HEK293T (cell line): ENCODE data around the gene MSH3.
"Not testable (repeated sequence)": the region's sequence is repeated elsewhere in the genome, so short reads cannot be mapped to it uniquely, and the experiment has no call there.

Experiments
- CTCF ChIA-PET: fragments of 350-600 bp; formaldehyde crosslinking; extraction: SDS; loops from one replicate; lab custom pipeline; 2021; ENCODE audit warnings: antibody characterized with exemption, inconsistent platforms; lab: Yijun Ruan, JAX
- POLR2A ChIA-PET: fragments of 350-600 bp; formaldehyde crosslinking; extraction: SDS; loops from one replicate; lab custom pipeline; 2020; ENCODE audit warnings: antibody characterized with exemption, inconsistent platforms; lab: Yijun Ruan, JAX
- DNase-seq: peaks from one replicate; pipeline ENCODE4 v3.0.0; 2012; ENCODE audit warnings: mixed read lengths; ENCODE audit errors: extremely low spot score
- ARNT ChIP-seq: fragments of 450-650 bp; IDR thresholded peaks from 2 replicates; pipeline ENCODE4 v1.6.1; 2017; ENCODE audit warnings: mild to moderate bottlenecking
- BHLHE40 ChIP-seq: fragments of 450-650 bp; IDR thresholded peaks from 2 replicates; pipeline ENCODE4 v1.6.1; 2016; ENCODE audit warnings: mild to moderate bottlenecking, moderate library complexity, borderline replicate concordance
- CTBP1 ChIP-seq: fragments of 450-650 bp; IDR thresholded peaks from 2 replicates; pipeline ENCODE4 v1.6.1; 2016; ENCODE audit warnings: borderline replicate concordance
- ELF4 ChIP-seq: fragments of 450-650 bp; IDR thresholded peaks from 2 replicates; pipeline ENCODE4 v1.6.1; 2017; ENCODE audit warnings: antibody characterized with exemption
- FOXA1 ChIP-seq: fragments of 450-650 bp; IDR thresholded peaks from 2 replicates; pipeline ENCODE4 v1.6.1; 2016; ENCODE audit warnings: mild to moderate bottlenecking
- FOXK2 ChIP-seq: fragments of 450-650 bp; IDR thresholded peaks from 2 replicates; pipeline ENCODE4 v1.6.1; 2016; ENCODE audit warnings: mild to moderate bottlenecking
- FOXM1 ChIP-seq: fragments of 450-650 bp; IDR thresholded peaks from 2 replicates; pipeline ENCODE4 v1.6.1; 2017; ENCODE audit warnings: mild to moderate bottlenecking, borderline replicate concordance
- HDGF ChIP-seq: fragments of 450-650 bp; IDR thresholded peaks from 2 replicates; pipeline ENCODE4 v1.6.1; 2017; ENCODE audit warnings: antibody characterized with exemption, borderline replicate concordance
- L3MBTL2 ChIP-seq: fragments of 450-650 bp; conservative IDR thresholded peaks from 2 replicates; pipeline ENCODE4 v1.6.1; 2016; ENCODE audit warnings: mild to moderate bottlenecking
- LEF1 ChIP-seq: fragments of 450-650 bp; IDR thresholded peaks from 2 replicates; pipeline ENCODE4 v1.6.1; 2017; ENCODE audit warnings: mild to moderate bottlenecking, borderline replicate concordance
- NFRKB ChIP-seq: fragments of 450-650 bp; IDR thresholded peaks from 2 replicates; pipeline ENCODE4 v1.6.1; 2016; ENCODE audit warnings: mild to moderate bottlenecking, moderate library complexity
- SP1 ChIP-seq: fragments of 450-650 bp; IDR thresholded peaks from 2 replicates; pipeline ENCODE4 v1.6.1; 2017
- SUZ12 ChIP-seq: fragments of 450-650 bp; IDR thresholded peaks from 2 replicates; pipeline ENCODE4 v1.6.1; 2016; ENCODE audit warnings: mild to moderate bottlenecking
- TARDBP ChIP-seq: fragments of 450-650 bp; IDR thresholded peaks from 2 replicates; pipeline ENCODE4 v1.6.1; 2016
- ZNF384 ChIP-seq: fragments of 450-650 bp; IDR thresholded peaks from 2 replicates; pipeline ENCODE4 v1.6.1; 2016
- TF ChIP-seq, protein P1 (sequence below): fragments of 450-650 bp; IDR thresholded peaks from 2 replicates; pipeline ENCODE4 v1.6.1; 2016

The MSH3 gene

DNA sequence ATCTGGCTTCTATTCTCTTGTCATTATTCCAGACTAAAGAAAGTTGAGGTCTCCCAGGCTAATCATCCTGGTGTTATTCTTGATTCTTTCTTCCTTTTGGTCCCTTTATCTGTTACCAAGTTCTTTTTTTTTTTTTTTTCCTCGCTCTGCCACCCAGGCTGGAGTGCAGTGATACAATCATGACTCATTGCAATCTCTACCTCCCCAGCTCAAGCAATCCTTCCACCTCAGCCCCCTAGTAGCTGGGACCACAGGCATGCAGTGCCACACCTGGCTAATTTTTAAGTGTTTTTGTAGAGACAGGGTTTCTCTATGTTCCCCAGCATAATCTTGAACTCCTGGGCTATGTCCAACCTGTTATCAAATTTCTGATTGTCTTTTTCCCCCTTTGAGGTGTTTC, 126.9 kb downstream of the MSH3 start:
- POLR2A ChIA-PET, result no interaction called here
- CTCF ChIA-PET, result no interaction called here
- no peak for DNase-seq
- TF ChIP-seq FOXK2, result no peak
- TF ChIP-seq SUZ12, result no peak
- no peak for TF ChIP-seq CTBP1
- no peak for TF ChIP-seq FOXA1
- TF ChIP-seq L3MBTL2, result no peak
- no peak for TF ChIP-seq ARNT
- no peak for TF ChIP-seq ELF4
- no peak for TF ChIP-seq ZNF384
- TF ChIP-seq BHLHE40, result no peak
- TF ChIP-seq NFRKB, result no peak
- TF ChIP-seq SP1, result no peak
- TF ChIP-seq FOXM1, result no peak
- TF ChIP-seq TARDBP, result no peak
- TF ChIP-seq LEF1, result no peak

DNA sequence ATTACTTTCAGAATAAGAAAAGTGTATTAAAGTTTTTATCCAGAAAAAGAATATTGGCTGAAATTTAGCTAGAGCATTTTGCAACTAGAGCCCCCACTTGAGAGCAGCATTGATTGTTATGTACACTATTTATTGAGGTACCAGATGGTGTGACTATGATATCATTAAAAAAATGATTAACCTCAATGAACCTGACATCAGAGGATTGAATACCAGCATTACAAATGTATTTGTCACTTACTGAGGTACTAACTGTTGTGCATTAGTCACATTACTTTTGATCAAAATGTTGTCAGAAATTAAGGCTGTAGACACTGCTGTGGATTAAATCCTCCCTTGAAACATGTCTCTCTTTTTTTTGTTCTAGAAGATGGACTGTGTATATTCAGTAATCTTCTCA, 128.2 kb downstream of the MSH3 start:
- ChIA-PET CTCF (no interaction called here), POLR2A (no interaction called here)

DNA sequence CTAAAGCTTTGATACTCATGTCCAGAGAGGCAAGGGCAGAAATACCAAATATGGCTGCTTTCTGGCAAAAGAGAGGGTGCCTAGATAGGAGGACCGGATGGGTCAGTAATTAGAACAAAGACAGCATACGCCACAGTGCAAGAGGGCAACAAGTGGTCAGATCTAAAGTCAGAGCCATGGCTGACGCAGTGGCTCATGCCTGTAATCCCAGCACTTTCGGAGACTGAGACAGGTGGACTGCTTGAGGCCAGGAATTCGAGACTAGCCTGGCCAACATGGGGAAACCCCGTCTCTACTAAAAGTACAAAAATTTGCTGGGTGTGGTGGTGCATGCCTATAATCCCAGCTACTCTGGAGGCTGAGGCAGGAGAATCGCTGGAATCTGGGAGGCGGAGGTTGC, 129.3 kb downstream of the MSH3 start:
- DNase-seq, CTCF ChIA-PET, POLR2A ChIA-PET: not testable (repeated sequence)

More for the DNA sequence above, 128.2 kb downstream of the MSH3 start:
- DNase-seq, result no peak
- no peak for TF ChIP-seq TARDBP
- no peak for TF ChIP-seq FOXK2
- TF ChIP-seq SUZ12, result no peak
- TF ChIP-seq NFRKB, result no peak
- no peak for TF ChIP-seq LEF1
- TF ChIP-seq FOXM1, result no peak
- TF ChIP-seq, protein P1, sequence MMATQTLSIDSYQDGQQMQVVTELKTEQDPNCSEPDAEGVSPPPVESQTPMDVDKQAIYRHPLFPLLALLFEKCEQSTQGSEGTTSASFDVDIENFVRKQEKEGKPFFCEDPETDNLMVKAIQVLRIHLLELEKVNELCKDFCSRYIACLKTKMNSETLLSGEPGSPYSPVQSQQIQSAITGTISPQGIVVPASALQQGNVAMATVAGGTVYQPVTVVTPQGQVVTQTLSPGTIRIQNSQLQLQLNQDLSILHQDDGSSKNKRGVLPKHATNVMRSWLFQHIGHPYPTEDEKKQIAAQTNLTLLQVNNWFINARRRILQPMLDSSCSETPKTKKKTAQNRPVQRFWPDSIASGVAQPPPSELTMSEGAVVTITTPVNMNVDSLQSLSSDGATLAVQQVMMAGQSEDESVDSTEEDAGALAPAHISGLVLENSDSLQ, result no peak
- no peak for TF ChIP-seq ZNF384
- TF ChIP-seq SP1, result no peak
- TF ChIP-seq ARNT, result no peak
- TF ChIP-seq L3MBTL2, result no peak
- TF ChIP-seq CTBP1, result no peak
- TF ChIP-seq ELF4, result no peak
- TF ChIP-seq FOXA1, result no peak
- TF ChIP-seq BHLHE40, result no peak
- no peak for TF ChIP-seq HDGF

DNA sequence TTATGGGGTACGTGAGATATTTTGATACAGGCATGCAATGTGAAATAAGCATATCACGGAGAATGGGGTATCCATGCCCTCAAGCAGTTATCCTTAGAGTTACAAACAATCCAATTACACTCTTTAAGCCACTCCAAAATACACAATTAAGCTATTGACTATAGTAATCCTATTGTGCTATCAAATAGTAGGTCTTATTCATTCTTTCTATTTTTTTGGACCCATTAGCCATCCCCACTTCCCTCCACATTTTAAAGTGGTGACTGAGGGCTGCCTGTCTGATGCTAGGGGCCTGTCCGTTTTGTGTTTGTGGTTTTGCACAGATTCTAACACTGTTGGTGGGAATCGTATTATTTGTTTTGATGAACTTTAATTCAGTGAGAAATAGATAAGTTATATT, 130.0 kb downstream of the MSH3 start:
- DNase-seq, result no peak
- ChIA-PET CTCF (no interaction called here), POLR2A (no interaction called here)
- TF ChIP-seq ARNT (no peak), SUZ12 (no peak), ZNF384 (no peak), FOXK2 (no peak), LEF1 (no peak), TARDBP (no peak), ELF4 (no peak), HDGF (no peak), NFRKB (no peak), BHLHE40 (no peak), CTBP1 (no peak), FOXA1 (no peak), FOXM1 (no peak), SP1 (no peak), L3MBTL2 (no peak)
- TF ChIP-seq, protein P1, result no peak

DNA sequence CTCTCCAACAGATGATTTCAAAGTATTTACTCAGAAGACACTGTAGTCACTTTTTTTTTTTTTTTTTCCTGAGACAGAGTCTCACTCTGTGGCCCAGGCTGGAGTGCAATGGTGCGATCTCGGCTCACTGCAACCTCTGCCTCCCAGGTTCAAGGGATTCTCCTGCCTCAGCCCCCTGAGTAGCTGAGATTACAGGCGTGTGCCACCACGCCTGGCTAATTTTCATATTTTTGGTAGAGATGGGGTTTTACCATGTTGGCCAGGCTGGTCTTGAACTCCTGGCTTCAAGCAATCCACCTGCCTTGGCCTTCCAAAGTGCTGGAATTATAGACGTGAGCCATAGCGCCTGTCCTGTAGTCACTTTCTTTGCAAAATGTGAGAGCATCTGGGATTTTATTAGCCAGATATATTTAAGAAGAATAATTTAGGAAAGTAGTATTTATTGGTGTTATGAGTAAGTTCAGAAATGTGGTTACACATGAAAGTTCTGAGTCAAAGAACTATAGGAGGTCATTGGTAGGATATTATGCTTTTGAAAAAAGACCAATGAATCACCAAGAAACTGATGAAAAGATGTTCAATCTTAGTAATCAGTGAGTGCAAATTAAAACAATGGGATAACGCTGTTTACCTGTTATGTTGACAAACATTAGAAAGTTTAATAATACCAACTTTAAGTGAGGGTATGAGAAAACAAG, 135.0 kb downstream of the MSH3 start:
- CTCF ChIA-PET, DNase-seq, POLR2A ChIA-PET: not testable (repeated sequence)

DNA sequence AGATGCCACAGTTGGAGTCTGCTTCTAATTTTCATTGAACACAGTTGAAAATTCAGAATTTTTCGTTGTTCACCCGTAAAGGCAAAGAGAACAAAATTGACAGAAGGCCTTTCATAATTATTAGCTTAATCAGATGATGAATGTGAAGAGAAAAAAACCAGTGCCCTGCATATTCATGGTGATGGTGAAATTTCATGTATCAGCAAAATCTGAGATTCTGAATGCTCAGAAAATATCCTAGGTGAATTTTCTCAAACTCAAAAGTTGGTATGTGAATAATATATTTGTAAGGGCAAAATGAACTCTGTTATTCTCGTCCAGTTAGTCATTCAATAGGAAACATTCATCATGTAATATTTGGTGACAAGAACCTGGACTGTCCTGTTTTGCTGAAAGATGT, 136.2 kb downstream of the MSH3 start:
- DNase-seq, result no peak
- TF ChIP-seq FOXM1 (no peak), FOXA1 (no peak), TARDBP (no peak), NFRKB (no peak), CTBP1 (no peak), FOXK2 (no peak), L3MBTL2 (no peak), SP1 (no peak), SUZ12 (no peak), ZNF384 (no peak), HDGF (no peak), BHLHE40 (no peak), ELF4 (no peak), ARNT (no peak)
- TF ChIP-seq, protein P1, result no peak
- ChIA-PET POLR2A (no interaction called here), CTCF (no interaction called here)

DNA sequence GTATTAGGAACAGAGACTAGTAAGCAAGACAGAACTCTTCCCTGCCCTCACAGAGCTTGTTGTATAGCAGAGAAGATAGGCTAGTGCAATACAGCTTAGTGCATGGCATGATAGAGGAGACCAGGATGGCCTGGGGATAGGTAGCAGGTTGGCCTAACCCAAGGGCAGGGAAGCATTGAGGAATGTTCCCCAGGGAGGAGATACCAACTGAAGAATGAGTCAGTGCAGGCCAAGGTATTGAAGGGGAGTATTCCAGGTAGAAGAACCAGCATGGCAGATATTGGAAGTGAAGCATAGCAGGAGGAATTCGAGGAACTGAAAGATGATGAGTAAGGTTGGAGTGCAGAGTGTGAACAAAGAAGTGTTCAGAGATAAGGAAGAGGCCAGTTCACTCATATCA, 138.9 kb downstream of the MSH3 start:
- DNase-seq, result no peak
- ChIA-PET CTCF (no interaction called here), POLR2A (no interaction called here)
- no peak for TF ChIP-seq ARNT
- TF ChIP-seq NFRKB, result no peak
- no peak for TF ChIP-seq FOXM1
